ENCODE results near the gene REN. TPM values are rescaled to one million over a fixed set of nuclear protein-coding genes. Genes with fewer than 3 reads are reported as not detected.

Gene REN
- total RNA-seq, 1 experiment from 2014 or later: not detected

GRCh38 chr1:204115116-204115515 lies 51.0 kb downstream of the REN start:
- Histone ChIP-seq H3K9me2 (replicated peaks; ENCODE audit: insufficient read depth, low read length) (no peaks in the 10 kb centered on the region), H3K4me3 (ENCODE audit: low read length) (no peak overlapping the region), H2AFZ (ENCODE audit: low read length) (no peak overlapping the region), H4K20me1 (ENCODE audit: insufficient read depth, low read depth, low read length) (no peaks in the 10 kb centered on the region), H3K36me3 (ENCODE audit: insufficient read depth, low read length) (no peaks in the 10 kb centered on the region), H3K27me3 (ENCODE audit: low read length) (no peaks in the 10 kb centered on the region), H3K27ac (ENCODE audit: low read length) (no peak overlapping the region), H3K9ac (ENCODE audit: low read length) (no peak overlapping the region), H3K4me1 (ENCODE audit: low read length) (no peaks in the 10 kb centered on the region), H3K79me2 (ENCODE audit: low read length) (no peaks in the 10 kb centered on the region), H3K9me3 (ENCODE audit: low read length) (no peaks in the 10 kb centered on the region), H3K4me2 (ENCODE audit: low read depth, low read length, poor library complexity, severe bottlenecking) (no peak overlapping the region)
- DNase-seq: no peak

- no peaks in the 10 kb centered on the region for H4K20me1 ChIP-seq (ENCODE audit: insufficient read depth, low read depth, low read length)
- H3K79me2 ChIP-seq (ENCODE audit: low read length): no peaks in the 10 kb centered on the region
- no peaks in the 10 kb centered on the region for H3K9me3 ChIP-seq (ENCODE audit: low read length)
- H2AFZ ChIP-seq (ENCODE audit: low read length): no peak overlapping the region
- H3K36me3 ChIP-seq (ENCODE audit: insufficient read depth, low read length): no peaks in the 10 kb centered on the region
- no peak overlapping the region for H3K4me2 ChIP-seq (ENCODE audit: low read depth, low read length, poor library complexity, severe bottlenecking)
- no peak overlapping the region for H3K4me3 ChIP-seq (ENCODE audit: low read length)
- DNase-seq: no peak
- no peaks in the 10 kb centered on the region for H3K27me3 ChIP-seq (ENCODE audit: low read length)
- H3K4me1 ChIP-seq (ENCODE audit: low read length): no peaks in the 10 kb centered on the region
- no peaks in the 10 kb centered on the region for H3K9me2 ChIP-seq (replicated peaks; ENCODE audit: insufficient read depth, low read length)
- H3K27ac ChIP-seq (ENCODE audit: low read length): no peak overlapping the region
- H3K9ac ChIP-seq (ENCODE audit: low read length): no peak overlapping the region
Observed at GRCh38 chr1:204114606-204115005, 51.5 kb downstream of the REN start.

- Histone ChIP-seq H2AFZ (ENCODE audit: low read length) (no peak overlapping the region), H3K4me3 (ENCODE audit: low read length) (no peak overlapping the region), H3K36me3 (ENCODE audit: insufficient read depth, low read length) (no peaks in the 10 kb centered on the region), H4K20me1 (ENCODE audit: insufficient read depth, low read depth, low read length) (no peaks in the 10 kb centered on the region), H3K27ac (ENCODE audit: low read length) (no peak overlapping the region), H3K4me2 (ENCODE audit: low read depth, low read length, poor library complexity, severe bottlenecking) (no peak overlapping the region), H3K79me2 (ENCODE audit: low read length) (no peaks in the 10 kb centered on the region), H3K9me2 (replicated peaks; ENCODE audit: insufficient read depth, low read length) (no peaks in the 10 kb centered on the region), H3K9ac (ENCODE audit: low read length) (no peak overlapping the region), H3K9me3 (ENCODE audit: low read length) (no peaks in the 10 kb centered on the region), H3K27me3 (ENCODE audit: low read length) (no peaks in the 10 kb centered on the region), H3K4me1 (ENCODE audit: low read length) (no peaks in the 10 kb centered on the region)
- no peak for DNase-seq
Observed at GRCh38 chr1:204113896-204114295, 52.2 kb downstream of the REN start.

- Histone ChIP-seq H3K27me3 (ENCODE audit: low read length) (no peaks in the 10 kb centered on the region), H4K20me1 (ENCODE audit: insufficient read depth, low read depth, low read length) (no peaks in the 10 kb centered on the region), H3K4me2 (ENCODE audit: low read depth, low read length, poor library complexity, severe bottlenecking) (no peak overlapping the region), H3K4me1 (ENCODE audit: low read length) (no peaks in the 10 kb centered on the region), H3K9me3 (ENCODE audit: low read length) (no peaks in the 10 kb centered on the region), H3K9me2 (replicated peaks; ENCODE audit: insufficient read depth, low read length) (no peaks in the 10 kb centered on the region), H3K36me3 (ENCODE audit: insufficient read depth, low read length) (no peaks in the 10 kb centered on the region), H2AFZ (ENCODE audit: low read length) (no peak overlapping the region), H3K27ac (ENCODE audit: low read length) (no peak overlapping the region), H3K9ac (ENCODE audit: low read length) (no peak overlapping the region), H3K79me2 (ENCODE audit: low read length) (no peaks in the 10 kb centered on the region), H3K4me3 (ENCODE audit: low read length) (no peak overlapping the region)
- DNase-seq: no peak
Observed at GRCh38 chr1:204112876-204113730, 53.0 kb downstream of the REN start.

- no peak overlapping the region for H2AFZ ChIP-seq (ENCODE audit: low read length)
- no peaks in the 10 kb centered on the region for H3K9me3 ChIP-seq (ENCODE audit: low read length)
- H3K4me3 ChIP-seq (ENCODE audit: low read length): no peak overlapping the region
- H3K27ac ChIP-seq (ENCODE audit: low read length): no peak overlapping the region
- H3K36me3 ChIP-seq (ENCODE audit: insufficient read depth, low read length): no peaks in the 10 kb centered on the region
- DNase-seq: no peak
- no peak overlapping the region for H3K4me2 ChIP-seq (ENCODE audit: low read depth, low read length, poor library complexity, severe bottlenecking)
- H3K9me2 ChIP-seq (replicated peaks; ENCODE audit: insufficient read depth, low read length): no peaks in the 10 kb centered on the region
- no peaks in the 10 kb centered on the region for H4K20me1 ChIP-seq (ENCODE audit: insufficient read depth, low read depth, low read length)
- no peak overlapping the region for H3K9ac ChIP-seq (ENCODE audit: low read length)
- no peaks in the 10 kb centered on the region for H3K27me3 ChIP-seq (ENCODE audit: low read length)
- no peaks in the 10 kb centered on the region for H3K4me1 ChIP-seq (ENCODE audit: low read length)
- no peaks in the 10 kb centered on the region for H3K79me2 ChIP-seq (ENCODE audit: low read length)
Observed at GRCh38 chr1:204110894-204111633, 55.1 kb downstream of the REN start.

GRCh38 chr1:204108312-204109141 lies 57.6 kb downstream of the REN start:
- Histone ChIP-seq H3K4me2 (ENCODE audit: low read depth, low read length, poor library complexity, severe bottlenecking) (no peak overlapping the region), H3K27ac (ENCODE audit: low read length) (no peak overlapping the region), H3K9me3 (ENCODE audit: low read length) (no peaks in the 10 kb centered on the region), H3K4me1 (ENCODE audit: low read length) (no peaks in the 10 kb centered on the region), H3K9ac (ENCODE audit: low read length) (no peak overlapping the region), H2AFZ (ENCODE audit: low read length) (no peak overlapping the region), H3K4me3 (ENCODE audit: low read length) (no peak overlapping the region), H3K9me2 (replicated peaks; ENCODE audit: insufficient read depth, low read length) (no peaks in the 10 kb centered on the region), H3K36me3 (ENCODE audit: insufficient read depth, low read length) (no peaks in the 10 kb centered on the region), H3K27me3 (ENCODE audit: low read length) (no peaks in the 10 kb centered on the region), H3K79me2 (ENCODE audit: low read length) (no peaks in the 10 kb centered on the region), H4K20me1 (ENCODE audit: insufficient read depth, low read depth, low read length) (no peaks in the 10 kb centered on the region)
- no peak for DNase-seq

GRCh38 chr1:204107892-204108291 lies 58.2 kb downstream of the REN start:
- Histone ChIP-seq H3K9me2 (replicated peaks; ENCODE audit: insufficient read depth, low read length) (no peaks in the 10 kb centered on the region), H3K36me3 (ENCODE audit: insufficient read depth, low read length) (no peaks in the 10 kb centered on the region), H4K20me1 (ENCODE audit: insufficient read depth, low read depth, low read length) (no peaks in the 10 kb centered on the region), H3K27me3 (ENCODE audit: low read length) (no peaks in the 10 kb centered on the region), H3K4me1 (ENCODE audit: low read length) (no peaks in the 10 kb centered on the region), H3K9ac (ENCODE audit: low read length) (no peak overlapping the region), H3K27ac (ENCODE audit: low read length) (no peak overlapping the region), H2AFZ (ENCODE audit: low read length) (no peak overlapping the region), H3K79me2 (ENCODE audit: low read length) (no peaks in the 10 kb centered on the region), H3K4me3 (ENCODE audit: low read length) (no peak overlapping the region), H3K9me3 (ENCODE audit: low read length) (no peaks in the 10 kb centered on the region), H3K4me2 (ENCODE audit: low read depth, low read length, poor library complexity, severe bottlenecking) (no peak overlapping the region)
- DNase-seq: no peak

- no peaks in the 10 kb centered on the region for H3K4me1 ChIP-seq (ENCODE audit: low read length)
- H4K20me1 ChIP-seq (ENCODE audit: insufficient read depth, low read depth, low read length): no peaks in the 10 kb centered on the region
- no peak for DNase-seq
- H3K27ac ChIP-seq (ENCODE audit: low read length): no peak overlapping the region
- H3K36me3 ChIP-seq (ENCODE audit: insufficient read depth, low read length): no peaks in the 10 kb centered on the region
- no peaks in the 10 kb centered on the region for H3K79me2 ChIP-seq (ENCODE audit: low read length)
- H3K9me3 ChIP-seq (ENCODE audit: low read length): no peaks in the 10 kb centered on the region
- H3K9me2 ChIP-seq (replicated peaks; ENCODE audit: insufficient read depth, low read length): no peaks in the 10 kb centered on the region
- no peaks in the 10 kb centered on the region for H3K27me3 ChIP-seq (ENCODE audit: low read length)
- H3K4me3 ChIP-seq (ENCODE audit: low read length): no peak overlapping the region
- no peak overlapping the region for H2AFZ ChIP-seq (ENCODE audit: low read length)
- no peak overlapping the region for H3K4me2 ChIP-seq (ENCODE audit: low read depth, low read length, poor library complexity, severe bottlenecking)
- H3K9ac ChIP-seq (ENCODE audit: low read length): no peak overlapping the region
Observed at GRCh38 chr1:204106825-204107224, 59.3 kb downstream of the REN start.
